ENCODE measurements around the gene NR2C2AP.

NR2C2AP gene

GRCh38 chr19:19151418-19151817 lies 51.8 kb downstream of the NR2C2AP start:
- DNase-seq (ENCODE audit: low read depth): no peak
- H3K4me3 ChIP-seq (ENCODE audit: low read depth, low read length): no peak overlapping the region
- no peak for TF ChIP-seq CTCF (IDR thresholded peaks at IDR 0.05; ENCODE audit: low read depth, low read length, missing control alignments)

Data from GM12864 (cell line).